ENCODE data around the gene IFNAR2.

- TF ChIP-seq CTCF (conservative IDR thresholded peaks at IDR 0.05; ENCODE audit: low read length) = no peak
- no peak for TF ChIP-seq EZH2phosphoT487 (IDR thresholded peaks at IDR 0.05; ENCODE audit: borderline replicate concordance, low read depth, low read length)
Observed at GRCh38 chr21:33256019-33256418, 26.3 kb downstream of the IFNAR2 start.

Data from OCI-LY7 (cell line).